Stimulated activated CD8-positive, alpha-beta memory T cell treated with anti-CD3 and anti-CD28 coated beads, Interleukin-4, amount 100 ng/mL, for 48 hours (primary cell): ENCODE results near the gene ZDHHC14.
A peak's percentile ranks its signal among the peaks of the same experiment; 100 is the strongest.

Source experiments
- DNase-seq: peaks from one replicate; pipeline ENCODE4 v3.0.0-alpha.2; 2020

ZDHHC14 gene

GRCh38 chr6:157538168-157538567 is 157.2 kb downstream of the ZDHHC14 start:
- no peak for DNase-seq

- no peak for DNase-seq
Observed at GRCh38 chr6:157538698-157539097, 157.7 kb downstream of the ZDHHC14 start.

- no peak for DNase-seq
Observed at GRCh38 chr6:157539421-157539822, 158.4 kb downstream of the ZDHHC14 start.

GRCh38 chr6:157539900-157540752 is 159.1 kb downstream of the ZDHHC14 start:
- no peak for DNase-seq

DNA sequence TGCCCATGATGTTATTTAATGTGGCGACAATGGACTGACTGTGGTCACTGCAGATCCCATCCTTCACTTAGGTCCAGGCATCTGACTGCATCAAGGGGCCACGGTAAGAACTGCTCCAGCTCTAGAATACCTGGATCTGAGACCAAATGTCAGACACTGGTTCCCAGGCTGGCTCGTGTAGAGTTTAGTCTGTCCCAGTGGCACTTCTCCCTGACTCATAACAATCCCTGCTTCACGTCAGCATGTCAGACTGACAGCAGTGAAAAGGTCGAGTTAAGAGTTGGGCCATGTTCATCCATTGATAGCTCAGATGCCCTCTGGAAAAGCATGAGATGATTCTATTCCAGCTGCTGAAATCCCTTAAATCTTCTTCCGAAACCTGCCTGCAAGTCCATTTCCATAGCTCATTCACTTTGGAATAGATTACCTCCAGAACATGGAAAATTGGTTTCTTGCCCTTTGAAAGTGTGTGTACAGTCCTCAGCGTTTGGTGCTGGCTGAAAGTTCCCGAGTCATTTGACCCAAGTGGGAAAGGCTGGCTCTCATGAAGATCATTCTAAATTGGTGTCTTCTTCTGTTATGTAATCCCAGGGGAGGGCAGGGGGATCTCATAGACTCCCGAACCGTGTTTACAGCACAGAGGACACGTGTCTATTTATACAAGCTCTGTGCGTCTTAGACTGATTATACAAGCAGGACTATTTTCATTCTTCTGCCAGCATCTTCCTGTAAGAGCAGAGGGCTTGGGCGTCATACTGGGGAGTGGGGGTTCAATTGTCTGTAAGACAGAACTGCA is 160.8 kb downstream of the ZDHHC14 start:
- no peak for DNase-seq

DNA sequence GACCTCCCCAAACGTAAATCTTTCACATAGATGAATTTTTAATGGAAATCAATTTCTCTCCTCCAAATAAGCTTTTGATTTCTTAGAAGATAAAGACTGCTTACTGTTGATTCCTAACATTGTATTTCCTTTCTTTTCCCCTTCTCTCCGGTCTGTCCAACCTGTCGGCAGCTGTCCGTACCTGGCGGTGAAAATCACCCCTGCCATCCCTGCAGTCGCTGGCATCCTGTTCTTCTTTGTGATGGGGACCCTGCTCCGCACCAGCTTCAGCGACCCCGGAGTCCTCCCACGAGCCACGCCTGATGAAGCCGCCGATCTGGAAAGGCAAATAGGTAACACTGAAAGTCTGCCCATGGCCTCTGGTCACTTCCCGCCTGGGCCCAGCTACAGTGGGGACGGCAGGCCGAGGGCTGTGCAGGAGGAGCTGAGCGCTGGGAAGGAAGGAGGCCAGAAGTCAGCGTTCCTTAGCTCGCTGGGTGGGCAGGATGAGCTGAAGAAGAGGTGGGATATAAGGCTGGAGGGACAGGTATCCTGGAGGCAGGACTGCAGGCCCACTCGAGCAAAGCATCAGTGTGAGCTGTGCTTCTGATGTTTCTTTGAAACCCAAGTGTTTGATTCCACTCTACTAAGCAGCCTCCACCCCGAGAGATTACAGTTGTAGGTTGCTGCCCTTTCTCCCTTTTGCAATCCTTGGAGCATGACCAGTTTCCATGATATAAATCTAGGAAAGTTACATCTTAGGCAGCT is 161.6 kb downstream of the ZDHHC14 start:
- DNase-seq = no peak

- DNase-seq = no peak
Observed at GRCh38 chr6:157546321-157546720, 165.3 kb downstream of the ZDHHC14 start.

DNA sequence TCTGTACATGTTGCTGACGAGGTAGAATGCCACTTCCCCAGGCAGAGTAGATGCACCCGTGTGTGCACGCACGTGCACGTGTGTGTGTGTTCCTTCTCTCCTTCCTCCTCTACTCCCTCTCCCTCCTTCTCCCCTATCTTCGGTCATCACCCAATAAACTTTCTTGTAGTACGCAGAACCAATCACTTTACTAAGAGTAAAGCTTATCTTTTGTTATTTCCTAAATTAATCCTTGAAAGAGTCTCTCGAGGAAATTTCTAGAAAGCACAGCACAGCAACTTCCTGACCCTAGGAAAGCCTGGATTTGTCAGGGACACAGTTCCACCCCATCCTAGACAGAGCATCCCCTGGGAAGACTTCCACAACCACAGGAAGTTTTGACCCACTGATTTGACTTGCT is 166.1 kb downstream of the ZDHHC14 start:
- no peak for DNase-seq

GRCh38 chr6:157548635-157549467 is 167.9 kb downstream of the ZDHHC14 start:
- no peak for DNase-seq

DNA sequence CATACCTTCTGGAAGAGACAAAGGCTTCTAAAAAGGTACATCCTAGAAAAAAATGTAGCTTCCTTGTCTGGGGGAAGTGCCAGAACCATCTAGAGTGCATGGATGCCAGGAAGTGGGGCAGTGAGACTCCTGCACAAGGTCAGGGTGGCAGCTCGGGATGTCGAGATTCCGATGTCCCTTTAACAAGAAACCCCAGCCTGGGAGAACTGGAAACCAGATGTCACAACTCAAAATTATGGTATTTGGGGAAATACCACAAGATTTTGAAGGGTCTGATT is 168.4 kb downstream of the ZDHHC14 start:
- no peak for DNase-seq

- DNase-seq = peak; percentile 52
Observed at GRCh38 chr6:157550114-157550989, 169.4 kb downstream of the ZDHHC14 start.

DNA sequence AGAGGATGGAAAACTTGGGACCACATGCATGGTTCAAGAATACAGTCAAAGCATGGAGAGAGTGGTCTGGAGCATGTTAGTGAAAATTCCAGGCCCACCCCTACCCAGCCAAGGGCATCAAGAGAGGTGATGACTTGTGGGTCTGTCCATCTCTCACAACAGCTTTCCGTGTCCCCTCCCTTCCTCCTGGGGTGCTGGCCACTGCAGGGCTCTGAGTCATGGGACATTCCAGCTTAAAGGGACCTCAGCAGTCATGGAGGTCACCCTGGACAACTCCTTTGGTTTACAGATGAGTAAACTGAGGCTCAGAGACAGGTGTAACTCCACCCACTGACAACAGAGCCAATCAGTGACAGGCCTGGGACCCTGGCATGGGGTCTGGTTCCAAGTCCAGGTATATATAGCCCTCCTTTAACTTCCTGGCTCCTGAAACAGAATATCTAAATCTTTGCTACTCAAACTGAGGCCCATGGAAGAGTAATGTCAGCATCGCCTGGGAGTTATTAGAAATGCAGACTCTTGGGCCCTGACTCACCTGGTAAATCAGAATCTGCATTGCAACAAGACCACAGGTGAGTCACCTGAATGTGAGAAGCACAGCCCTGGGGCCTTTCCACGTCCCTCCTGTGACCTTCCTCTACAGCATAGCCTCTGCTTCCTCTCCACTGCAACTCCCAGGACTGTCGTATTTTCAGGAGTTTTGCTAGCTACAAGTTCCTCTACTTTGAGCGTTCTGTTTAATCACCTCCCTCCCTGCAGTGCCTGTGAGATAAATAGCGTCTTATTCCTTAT is 170.2 kb downstream of the ZDHHC14 start:
- DNase-seq = no peak

- DNase-seq = no peak
Observed at GRCh38 chr6:157552081-157552747, 171.2 kb downstream of the ZDHHC14 start.

GRCh38 chr6:157552820-157553485 is 172.0 kb downstream of the ZDHHC14 start:
- no peak for DNase-seq

GRCh38 chr6:157554747-157555146 is 173.8 kb downstream of the ZDHHC14 start:
- DNase-seq = no peak

- no peak for DNase-seq
Observed at GRCh38 chr6:157555455-157556143, 174.6 kb downstream of the ZDHHC14 start.

GRCh38 chr6:157556144-157556645 is 175.2 kb downstream of the ZDHHC14 start:
- DNase-seq = no peak

DNA sequence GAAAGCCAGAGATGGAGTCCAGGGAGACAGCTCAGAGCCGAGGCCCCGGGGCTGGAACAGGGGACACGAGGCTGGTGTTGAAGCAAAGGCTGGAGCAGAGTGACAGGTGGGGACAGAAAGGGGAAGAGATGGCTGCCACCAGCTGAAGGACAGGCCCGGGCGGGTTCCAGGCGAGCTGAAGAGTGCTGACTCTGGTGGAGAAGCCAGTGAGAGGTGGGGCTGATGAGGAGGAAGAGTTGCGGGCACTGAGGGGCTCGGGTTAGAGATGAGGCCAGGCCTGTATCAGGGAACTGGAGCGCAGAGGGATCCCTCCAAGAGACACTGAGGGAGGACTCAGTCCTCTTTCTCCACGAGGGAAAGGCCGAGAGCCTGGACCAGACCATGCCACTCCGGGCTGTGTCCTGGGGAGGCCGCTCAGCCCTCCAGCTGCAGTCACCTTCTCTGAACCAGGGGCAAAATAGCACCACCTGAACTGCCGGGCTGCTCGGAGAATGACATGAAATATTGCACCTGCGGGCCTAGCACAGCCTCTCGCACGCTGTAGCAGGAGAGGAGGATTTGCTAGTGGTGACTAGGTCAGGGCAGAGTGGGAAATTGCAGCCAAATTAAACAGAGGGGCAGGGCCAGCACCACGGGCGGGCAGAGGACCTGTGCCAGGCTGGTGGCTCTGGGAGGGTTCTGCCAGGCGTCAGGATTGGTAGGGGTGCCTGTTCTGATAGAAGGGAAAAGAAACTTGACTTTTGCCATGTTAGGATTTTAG is 175.9 kb downstream of the ZDHHC14 start:
- no peak for DNase-seq
